Measurements from ENCODE around the gene KLHDC2. TPM values are rescaled to one million over a fixed set of nuclear protein-coding genes. Genes with fewer than 3 reads are reported as not detected.
"Not testable (repeated sequence)": the region's sequence is repeated elsewhere in the genome, so short reads cannot be mapped to it uniquely, and the experiment has no call there.

KLHDC2 gene
- total RNA-seq, 1 experiment from 2014 or later = 24.5 TPM

GRCh38 chr14:49721733-49722435 lies 46.1 kb upstream of the KLHDC2 start:
- H3K27me3 ChIP-seq (ENCODE audit: control insufficient read depth, insufficient read depth, low read length); H3K9me3 ChIP-seq (ENCODE audit: control insufficient read depth, insufficient read depth, low read depth, low read length); H3K4me3 ChIP-seq (ENCODE audit: low read depth in 2 of 2, low read length in 2 of 2); DNase-seq (ENCODE audit: low read depth, low spot score); intact Hi-C loops (cut with micrococcal nuclease; ENCODE audit: unreplicated experiment); ATAC-seq; H3K27ac ChIP-seq (ENCODE audit: low read length); in situ Hi-C loops (cut with HindIII; ENCODE audit: low pct_unique_long_range_greater_than_20kb, low sequenced_read_pairs); H3K36me3 ChIP-seq (ENCODE audit: control insufficient read depth, insufficient read depth, low read length); H3K4me1 ChIP-seq (ENCODE audit: control insufficient read depth, insufficient read depth, low read length); BruUV-seq (replicated peaks); CTCF ChIA-PET: not testable (repeated sequence)
- POLR2A ChIA-PET = interaction anchor here (0.5 kb wide), 2 partner anchors 137 to 508 kb away, joined by 6 to 7 read pairs; no protein-coding TSS in a partner anchor

GRCh38 chr14:49727171-49727570 lies 40.8 kb upstream of the KLHDC2 start:
- BruUV-seq (replicated peaks) = no TSS peak

More at GRCh38 chr14:49727171-49727570, 40.8 kb upstream of the KLHDC2 start:
- in situ Hi-C loops (cut with HindIII; ENCODE audit: low pct_unique_long_range_greater_than_20kb, low sequenced_read_pairs) = no loop called here
- DNase-seq (ENCODE audit: low read depth, low spot score) (no peak), ATAC-seq (no peak)
- intact Hi-C loops (cut with micrococcal nuclease; ENCODE audit: unreplicated experiment) = no loop called here
- Histone ChIP-seq H3K4me1 (ENCODE audit: control insufficient read depth, insufficient read depth, low read length) (no peaks in the 10 kb centered on the region), H3K36me3 (ENCODE audit: control insufficient read depth, insufficient read depth, low read length) (no peaks in the 10 kb centered on the region), H3K27me3 (ENCODE audit: control insufficient read depth, insufficient read depth, low read length) (no peaks in the 10 kb centered on the region), H3K9me3 (ENCODE audit: control insufficient read depth, insufficient read depth, low read depth, low read length) (no peaks in the 10 kb centered on the region), H3K4me3 (ENCODE audit: low read depth in 2 of 2, low read length in 2 of 2) (no peak overlapping the region), H3K27ac (ENCODE audit: low read length) (no peak overlapping the region)
- ChIA-PET POLR2A (no interaction called here), CTCF (no interaction called here)
- TF ChIP-seq POLR2AphosphoS5 (IDR thresholded peaks at IDR 0.05; ENCODE audit: low read depth, low read length) = no peak
- TF ChIP-seq TCF7L2 (IDR thresholded peaks at IDR 0.05; ENCODE audit: low read depth, low read length) = no peak
- TF ChIP-seq SIN3A (IDR thresholded peaks at IDR 0.05; ENCODE audit: borderline replicate concordance, insufficient read depth, low read depth, low read length) = no peak
- TF ChIP-seq CTCF (IDR thresholded peaks at IDR 0.05) = no peak
- no peak for TF ChIP-seq REST (IDR thresholded peaks at IDR 0.05; ENCODE audit: insufficient read depth in 1 of 2, low read depth in 2 of 2, low read length in 1 of 2)

All from Panc1 (cell line).